Astrocyte of the cerebellum (primary cell): ENCODE results near the gene PELI1.
A peak's percentile ranks its signal among the peaks of the same experiment; 100 is the strongest.
"Not testable (repeated sequence)": the region's sequence is repeated elsewhere in the genome, so short reads cannot be mapped to it uniquely, and the experiment has no call there.

Source experiments
- DNase-seq: peaks from one replicate; pipeline ENCODE4 v3.0.0-alpha.2; 2011; ENCODE audit warnings: low read depth
- H3K4me3 ChIP-seq: 2 replicates; pipeline ENCODE4 v1.5.1; 2011; ENCODE audit warnings: mild to moderate bottlenecking, low read depth, low read length, moderate library complexity
- in situ Hi-C: cut with HindIII; loops from 2 replicates; pipeline ENCODE4 v1.10.0; 2017; ENCODE audit warnings: low sequenced_read_pairs
- TF ChIP-seq, protein P1 (sequence below): IDR thresholded peaks from 2 replicates; pipeline ENCODE4 v1.5.1; 2012; ENCODE audit warnings: low read length, low read depth, moderate library complexity, mild to moderate bottlenecking; ENCODE audit errors: missing control alignments

PELI1 gene

DNA sequence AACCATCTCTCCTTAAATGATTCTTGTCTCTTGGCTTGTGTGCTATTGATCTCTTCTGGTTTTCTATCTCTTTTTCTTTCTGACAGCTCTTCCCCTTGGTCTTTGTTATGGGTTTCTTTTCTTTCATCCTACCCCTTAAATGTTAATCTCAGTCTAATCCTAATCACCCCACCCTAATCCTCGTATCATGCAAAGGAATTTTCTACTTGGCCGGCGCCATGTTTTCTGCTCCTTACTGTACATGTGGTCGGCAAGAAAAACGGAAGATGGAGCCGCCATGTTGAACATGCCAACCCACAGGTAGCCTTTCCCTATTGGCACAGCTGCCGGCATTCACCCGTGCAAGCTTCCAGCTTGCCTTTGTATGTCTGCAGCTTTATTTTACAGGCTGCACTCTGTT is 63.2 kb downstream of the PELI1 start:
- TF ChIP-seq, protein P1, sequence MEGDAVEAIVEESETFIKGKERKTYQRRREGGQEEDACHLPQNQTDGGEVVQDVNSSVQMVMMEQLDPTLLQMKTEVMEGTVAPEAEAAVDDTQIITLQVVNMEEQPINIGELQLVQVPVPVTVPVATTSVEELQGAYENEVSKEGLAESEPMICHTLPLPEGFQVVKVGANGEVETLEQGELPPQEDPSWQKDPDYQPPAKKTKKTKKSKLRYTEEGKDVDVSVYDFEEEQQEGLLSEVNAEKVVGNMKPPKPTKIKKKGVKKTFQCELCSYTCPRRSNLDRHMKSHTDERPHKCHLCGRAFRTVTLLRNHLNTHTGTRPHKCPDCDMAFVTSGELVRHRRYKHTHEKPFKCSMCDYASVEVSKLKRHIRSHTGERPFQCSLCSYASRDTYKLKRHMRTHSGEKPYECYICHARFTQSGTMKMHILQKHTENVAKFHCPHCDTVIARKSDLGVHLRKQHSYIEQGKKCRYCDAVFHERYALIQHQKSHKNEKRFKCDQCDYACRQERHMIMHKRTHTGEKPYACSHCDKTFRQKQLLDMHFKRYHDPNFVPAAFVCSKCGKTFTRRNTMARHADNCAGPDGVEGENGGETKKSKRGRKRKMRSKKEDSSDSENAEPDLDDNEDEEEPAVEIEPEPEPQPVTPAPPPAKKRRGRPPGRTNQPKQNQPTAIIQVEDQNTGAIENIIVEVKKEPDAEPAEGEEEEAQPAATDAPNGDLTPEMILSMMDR = no peak
- DNase-seq = no peak
- in situ Hi-C loops = no loop called here
- no peak overlapping the region for H3K4me3 ChIP-seq

DNA sequence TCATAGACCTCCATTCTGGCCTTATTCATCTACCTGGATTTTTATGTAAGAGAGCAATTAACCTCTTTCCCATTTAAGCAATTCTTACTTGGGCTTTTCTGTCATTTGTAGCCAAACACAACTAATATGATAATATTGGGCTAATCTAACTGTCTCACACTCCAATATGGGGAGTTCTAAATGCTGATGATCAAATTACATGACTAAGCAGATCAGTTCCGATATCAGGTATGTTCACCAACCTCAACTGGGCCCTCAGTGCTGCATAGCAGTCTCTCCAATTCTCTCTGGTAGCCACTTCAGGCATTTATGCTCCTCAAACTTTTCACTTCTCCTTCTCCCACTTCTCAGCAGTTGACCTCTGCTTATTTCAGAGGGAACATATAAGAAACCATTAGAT is 64.0 kb downstream of the PELI1 start:
- TF ChIP-seq, protein P1 = no peak
- in situ Hi-C loops = no loop called here
- DNase-seq = no peak
- H3K4me3 ChIP-seq = no peak overlapping the region

DNA sequence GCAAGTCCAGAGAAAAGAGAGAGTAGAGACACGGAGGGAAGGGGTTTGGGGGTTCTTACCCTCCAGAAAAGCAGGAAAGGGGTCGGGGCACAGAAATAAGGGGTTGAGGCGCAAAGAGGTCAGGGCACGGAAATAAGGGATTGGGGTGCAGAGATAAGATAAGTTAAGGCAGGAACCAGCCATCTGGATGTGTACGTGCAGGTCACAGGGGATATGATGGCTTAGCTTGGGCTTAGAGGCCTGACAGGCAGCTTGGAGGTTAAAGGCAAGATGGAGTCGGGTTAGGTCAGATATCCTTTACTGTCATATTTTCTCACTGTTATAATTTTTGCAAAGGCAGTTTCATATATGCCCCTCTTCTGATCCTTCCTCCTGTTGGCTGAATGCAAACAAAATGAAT is 64.5 kb downstream of the PELI1 start:
- in situ Hi-C loops, H3K4me3 ChIP-seq, DNase-seq: not testable (repeated sequence)

DNA sequence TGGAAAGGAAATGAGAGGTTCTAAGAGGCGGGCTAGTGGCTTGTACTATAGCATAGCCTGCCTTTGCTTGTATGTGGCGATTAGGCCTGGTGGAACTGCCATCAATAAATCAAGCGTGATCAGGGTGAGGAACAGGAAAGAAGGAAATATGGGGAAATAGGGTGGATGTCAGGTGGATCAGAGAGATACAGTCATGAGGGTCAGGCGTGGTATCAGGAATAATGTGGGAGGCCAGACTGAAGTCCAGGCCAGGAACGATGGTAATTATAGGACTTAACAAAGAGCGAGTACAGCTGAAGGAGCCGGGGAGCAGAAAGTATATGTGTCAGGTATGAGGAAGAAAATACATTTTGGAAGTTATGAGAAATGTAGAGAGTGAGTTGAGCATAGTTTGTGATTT is 67.4 kb downstream of the PELI1 start:
- H3K4me3 ChIP-seq, DNase-seq, in situ Hi-C loops: not testable (repeated sequence)

DNA sequence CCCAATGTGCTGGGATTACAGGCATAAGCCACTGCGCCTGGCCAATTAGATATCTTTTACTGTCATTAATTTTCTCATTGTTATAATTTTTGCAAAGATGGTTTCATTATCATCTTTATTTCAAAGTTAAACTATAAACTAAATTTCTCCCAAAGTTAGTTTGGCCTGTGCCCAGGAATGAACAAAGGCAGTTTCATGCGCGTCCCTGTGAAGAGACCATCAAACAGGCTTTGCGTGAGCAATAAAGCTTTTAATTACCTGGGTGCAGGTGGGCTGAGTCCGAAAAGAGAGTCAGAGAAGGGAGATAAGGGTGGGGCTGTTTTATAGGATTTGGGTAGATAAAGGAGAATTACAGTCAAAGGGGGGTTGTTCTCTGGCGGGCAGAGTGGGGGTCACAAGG is 69.6 kb downstream of the PELI1 start:
- DNase-seq, in situ Hi-C loops, H3K4me3 ChIP-seq: not testable (repeated sequence)

DNA sequence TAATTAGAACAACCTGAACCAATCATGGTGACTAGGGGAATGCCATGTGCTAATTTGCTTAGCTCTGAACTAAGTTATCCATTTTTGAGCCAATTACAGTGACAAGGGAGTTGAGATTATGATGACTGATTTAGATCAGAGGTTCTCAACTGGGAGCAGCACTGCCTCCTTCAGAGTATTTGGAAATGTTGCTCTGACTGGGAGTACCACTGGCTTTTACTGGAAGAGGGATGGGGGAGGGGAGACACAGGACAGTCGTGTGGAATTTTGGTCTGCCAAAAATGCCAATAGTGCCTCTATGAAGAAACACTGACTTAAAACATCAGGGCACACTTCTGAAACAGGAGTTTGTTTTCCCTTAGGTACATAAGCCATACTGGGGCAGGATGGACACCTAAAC is 76.9 kb downstream of the PELI1 start:
- no peak for DNase-seq
- TF ChIP-seq, protein P1 = no peak
- no peak overlapping the region for H3K4me3 ChIP-seq
- in situ Hi-C loops = no loop called here

DNA sequence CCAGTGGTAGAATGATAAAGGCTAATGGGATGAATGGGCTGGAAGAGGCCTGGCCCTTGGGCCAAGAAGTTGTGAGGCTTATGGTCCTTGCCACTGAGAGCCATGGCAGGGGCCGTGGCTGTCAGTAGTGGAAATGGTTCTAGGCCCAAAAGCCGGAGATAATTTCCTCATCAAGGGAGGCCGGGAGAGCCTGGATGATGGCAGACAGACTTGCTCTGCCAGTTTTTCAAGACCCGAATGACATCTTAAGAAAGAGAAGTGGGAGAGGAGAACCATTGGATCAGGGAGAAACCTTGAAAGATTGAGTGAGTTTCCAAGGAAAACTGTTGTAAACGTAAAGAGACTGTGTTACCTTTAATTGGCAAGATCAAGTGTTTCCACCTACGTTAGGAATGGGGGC is 78.7 kb downstream of the PELI1 start:
- TF ChIP-seq, protein P1 = no peak
- in situ Hi-C loops = no loop called here
- DNase-seq = no peak
- no peak overlapping the region for H3K4me3 ChIP-seq

DNA sequence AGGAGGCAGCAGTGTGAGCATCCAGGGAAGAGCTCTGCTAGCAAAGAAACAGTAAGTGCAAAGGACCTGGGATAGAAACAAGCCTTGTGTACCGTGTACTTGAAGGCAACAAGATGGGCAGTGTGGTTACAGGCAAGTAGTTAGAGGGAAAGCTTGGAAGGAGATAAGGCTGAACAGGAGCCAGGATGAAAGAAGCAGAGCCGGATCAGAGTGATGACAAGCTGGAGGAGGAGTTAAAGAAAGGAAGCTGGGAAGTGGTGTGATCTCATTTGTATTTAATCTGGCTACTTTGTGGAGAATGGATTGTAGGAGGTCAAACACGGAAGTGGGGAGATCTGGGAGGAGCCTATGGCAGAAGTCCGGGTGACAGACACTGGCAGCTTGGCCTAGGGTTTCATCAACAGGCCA is 80.3 kb downstream of the PELI1 start:
- H3K4me3 ChIP-seq = no peak overlapping the region
- in situ Hi-C loops = no loop called here
- TF ChIP-seq, protein P1 = no peak
- peak; percentile 40 for DNase-seq
